Transverse colon (tissue), 4 donors: ENCODE data around the gene GALNT2. TPM values are rescaled to one million over a fixed set of nuclear protein-coding genes. Genes with fewer than 3 reads are reported as not detected.

Experiments used
- DNase-seq: peaks from one replicate; pipeline ENCODE4 v3.0.0-alpha.2; 2019
- H3K27ac ChIP-seq, 4 donors: fragments of 200-600 bp; sonication (generic); 2 replicates each; pipeline ENCODE4 v1.5.1; 2016 to 2018; ENCODE audit warnings: inconsistent platforms in 4 of 4
- H3K27me3 ChIP-seq: fragments of 200-600 bp; sonication (generic); 2 replicates; pipeline ENCODE4 v1.5.1; 2017; ENCODE audit warnings: inconsistent platforms
- H3K36me3 ChIP-seq, 4 donors: fragments of 200-600 bp; sonication (generic); 2 replicates each; pipeline ENCODE4 v1.5.1; 2017 to 2019; ENCODE audit warnings: inconsistent platforms in 4 of 4
- H3K4me1 ChIP-seq, 4 donors: fragments of 200-600 bp; sonication (generic); 2 replicates each; pipeline ENCODE4 v1.5.1; 2017 to 2020; ENCODE audit warnings: inconsistent platforms in 4 of 4
- H3K4me3 ChIP-seq, 4 donors: fragments of 200-600 bp; sonication (generic); 1 replicate in 1 of 4; 2 replicates in 3 of 4; pipeline versions ENCODE4 v1.5.1 to v1.6.1; 2017 to 2019; ENCODE audit warnings: inconsistent platforms in 4 of 4
- H3K9me3 ChIP-seq, 2 donors: fragments of 200-600 bp; sonication (generic); 2 replicates each; pipeline ENCODE4 v1.5.1; 2017 to 2019; ENCODE audit warnings: inconsistent platforms in 2 of 2
- CTCF ChIP-seq, 5 experiments: fragments of 200-600 bp in 3 of 5; fragments of 450-650 bp in 2 of 5; sonication (generic) in 3 of 5; IDR thresholded peaks; 1 replicate in 2 of 5; 2 replicates in 3 of 5; pipeline ENCODE4 v1.5.1; 2016 to 2017; ENCODE audit warnings: antibody characterized with exemption in 5 of 5, inconsistent platforms in 3 of 5, mild to moderate bottlenecking in 2 of 5, moderate library complexity in 1 of 5
- EP300 ChIP-seq: sonication (generic); formaldehyde crosslinking; IDR thresholded peaks from one replicate; pipeline ENCODE4 v1.6.1; 2017; ENCODE audit warnings: antibody characterized with exemption, low read depth
- POLR2A ChIP-seq: fragments of 450-650 bp; IDR thresholded peaks from one replicate; pipeline ENCODE4 v1.6.1; 2016; ENCODE audit warnings: antibody characterized with exemption, mild to moderate bottlenecking, moderate library complexity
- POLR2AphosphoS5 ChIP-seq, 3 donors: sonication (generic); formaldehyde crosslinking; IDR thresholded peaks; one replicate each; pipeline ENCODE4 v1.6.1; 2016; ENCODE audit warnings: antibody characterized with exemption in 3 of 3
- WGBS, 2 donors: methylation state at CpG; one replicate each; pipeline ENCODE4 v1.1.5; 2018; ENCODE audit warnings: low coverage in 1 of 2; 5-methylcytosine and 5-hydroxymethylcytosine counted together
- in situ Hi-C, 4 donors: fragments of 200-750 bp; cut with MboI; loops; one replicate each; pipeline versions ENCODE4 v1.15.0 to v1.15.1; 2017; ENCODE audit warnings: low sequenced_read_pairs in 3 of 4, low pct_ligation_motif_present in 1 of 4, low pct_unique_long_range_greater_than_20kb in 1 of 4
- intact Hi-C: fragments of 100-400 bp; cut with DNase I; formaldehyde crosslinking; loops from one replicate; pipeline ENCODE4 v1.15.1; 2023; ENCODE audit warnings: low total_unique reads
- total RNA-seq, 4 donors: library from RNA; depleted of rRNA; stranded (reverse); fragments of >200 nt; gene quantifications; one replicate each; pipeline ENCODE4 v1.1.0, GENCODE V29; 2016

GALNT2 gene
- total RNA-seq, 4 donors from 2014 or later: 16.5 to 48.8 (median 36.8) TPM

DNA sequence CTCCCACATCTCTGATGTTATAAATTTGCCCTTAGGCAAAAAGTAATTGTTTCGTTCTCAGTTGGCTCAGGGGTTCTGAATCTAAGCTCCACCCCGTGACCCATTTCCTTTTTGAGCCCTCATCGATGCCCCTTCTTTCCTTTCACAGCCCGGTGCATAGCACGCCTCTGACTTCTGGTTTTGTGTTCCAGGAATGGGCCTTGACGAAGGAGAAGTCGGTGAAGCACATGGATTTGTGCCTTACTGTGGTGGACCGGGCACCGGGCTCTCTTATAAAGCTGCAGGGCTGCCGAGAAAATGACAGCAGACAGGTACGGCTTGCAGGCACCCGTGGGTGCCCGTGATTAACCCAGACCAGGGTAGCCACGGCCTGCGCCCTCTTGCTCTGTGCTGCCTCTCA, 207.2 kb downstream of the GALNT2 start:
- H3K4me1 ChIP-seq: peaks cover 7 to 18% (median 11%) of the 10 kb centered on the region in 4 donors
- no peak for TF ChIP-seq POLR2A
- TF ChIP-seq CTCF (IDR thresholded peaks at IDR 0.05): no peak
- no peak for TF ChIP-seq EP300
- TF ChIP-seq POLR2AphosphoS5 (IDR thresholded peaks at IDR 0.05): no peak
- peaks cover 0 to under 1% (median 0%) of the 10 kb centered on the region in 4 donors for H3K36me3 ChIP-seq
- H3K9me3 ChIP-seq: no peaks in the 10 kb centered on the region
- H3K27ac ChIP-seq: no peak overlapping the region
- in situ Hi-C loops (no loop called here), intact Hi-C loops (no loop called here)
- H3K27me3 ChIP-seq: no peaks in the 10 kb centered on the region
- H3K4me3 ChIP-seq: no peak overlapping the region
- WGBS, 2 donors: 68 to 79% methylated on average over 9 to 15 of the region's 15 CpGs
- no peak for DNase-seq

- Histone ChIP-seq H3K27me3 (no peaks in the 10 kb centered on the region), H3K9me3 (no peaks in the 10 kb centered on the region), H3K36me3 (peaks cover 0 to 5% (median 0%) of the 10 kb centered on the region in 4 donors), H3K27ac (no peak overlapping the region), H3K4me1 (peaks cover under 1 to 9% (median 5%) of the 10 kb centered on the region in 4 donors), H3K4me3 (no peak overlapping the region)
- WGBS, 2 donors: 95 to 100% methylated on average over 1 to 5 of the region's 5 CpGs
- DNase-seq: no peak
- in situ Hi-C loops: no loop called here
- intact Hi-C loops: no loop called here
- TF ChIP-seq POLR2A (no peak), POLR2AphosphoS5 (IDR thresholded peaks at IDR 0.05) (no peak), CTCF (IDR thresholded peaks at IDR 0.05) (no peak), EP300 (no peak)
Observed at GRCh38 chr1:230276401-230276800, 209.4 kb downstream of the GALNT2 start.

DNA sequence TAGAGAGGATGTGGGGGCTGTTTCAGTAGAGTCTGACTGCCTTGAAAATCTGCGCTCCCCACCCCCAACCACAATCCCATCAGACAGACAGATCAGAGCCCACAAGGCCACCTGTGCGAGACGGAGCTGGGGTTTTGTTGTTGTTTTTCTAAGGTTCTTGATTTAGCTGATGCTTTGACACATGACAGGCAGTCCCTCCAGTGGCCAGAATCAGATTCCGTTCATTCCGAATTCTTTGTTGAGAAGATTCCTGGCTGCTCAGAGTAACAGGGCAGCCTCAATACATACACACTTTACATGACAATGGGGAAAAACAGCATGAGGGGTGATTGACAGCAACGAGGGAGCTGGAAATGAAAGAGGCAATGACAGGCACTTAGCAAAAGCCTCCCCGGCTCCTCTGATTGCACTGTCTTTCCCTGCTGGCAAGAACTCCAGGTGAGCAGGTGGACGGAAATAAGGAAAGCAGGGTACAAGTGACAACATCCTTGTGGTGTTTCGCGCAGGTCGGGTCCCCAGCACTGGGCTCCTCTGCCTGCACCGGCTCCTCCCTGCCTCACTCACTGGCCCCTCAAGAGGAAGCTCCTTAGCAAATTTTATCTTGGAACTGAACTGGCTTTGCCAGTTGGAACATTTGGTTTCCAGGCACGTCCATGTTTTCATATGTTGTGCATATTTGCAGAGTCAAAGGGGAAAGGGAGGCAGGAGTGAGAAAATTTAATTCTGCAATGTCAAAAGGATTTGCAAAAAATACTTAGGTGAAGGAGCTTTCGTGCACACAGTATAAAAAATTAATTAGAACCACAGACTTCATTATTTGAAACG, 210.4 kb downstream of the GALNT2 start:
- Histone ChIP-seq H3K27ac (no peak overlapping the region), H3K36me3 (peaks cover 0 to 5% (median 0%) of the 10 kb centered on the region in 4 donors), H3K27me3 (no peaks in the 10 kb centered on the region), H3K4me3 (no peak overlapping the region), H3K4me1 (peaks cover 7 to 17% (median 13%) of the 10 kb centered on the region in 4 donors), H3K9me3 (no peaks in the 10 kb centered on the region)
- no peak for DNase-seq
- WGBS, 2 donors: 53 to 54% methylated on average over 6 to 15 of the region's 15 CpGs
- TF ChIP-seq CTCF (IDR thresholded peaks at IDR 0.05) (no peak), POLR2A (no peak), EP300 (no peak)
- in situ Hi-C loops: no loop called here
- intact Hi-C loops: no loop called here

GRCh38 chr1:230278376-230278775, 211.3 kb downstream of the GALNT2 start:
- 97% methylated on average over 7 of the region's 7 CpGs; no CpG with 5 or more reads in 1 of the 2 donors for WGBS, 2 donors
- H3K27me3 ChIP-seq: no peaks in the 10 kb centered on the region
- H3K36me3 ChIP-seq: peaks cover 0 to 5% (median 0%) of the 10 kb centered on the region in 4 donors
- no peaks in the 10 kb centered on the region for H3K9me3 ChIP-seq
- H3K27ac ChIP-seq: no peak overlapping the region
- in situ Hi-C loops: no loop called here
- no peak for TF ChIP-seq POLR2A
- TF ChIP-seq EP300: no peak
- DNase-seq: no peak
- no peak overlapping the region for H3K4me3 ChIP-seq
- intact Hi-C loops: no loop called here
- H3K4me1 ChIP-seq: peaks cover 7 to 19% (median 15%) of the 10 kb centered on the region in 4 donors
